ENCODE measurements around the gene MAGEA9B.
"Not testable (repeated sequence)": the region's sequence is repeated elsewhere in the genome, so short reads cannot be mapped to it uniquely, and the experiment has no call there.

MAGEA9B gene, protein sequence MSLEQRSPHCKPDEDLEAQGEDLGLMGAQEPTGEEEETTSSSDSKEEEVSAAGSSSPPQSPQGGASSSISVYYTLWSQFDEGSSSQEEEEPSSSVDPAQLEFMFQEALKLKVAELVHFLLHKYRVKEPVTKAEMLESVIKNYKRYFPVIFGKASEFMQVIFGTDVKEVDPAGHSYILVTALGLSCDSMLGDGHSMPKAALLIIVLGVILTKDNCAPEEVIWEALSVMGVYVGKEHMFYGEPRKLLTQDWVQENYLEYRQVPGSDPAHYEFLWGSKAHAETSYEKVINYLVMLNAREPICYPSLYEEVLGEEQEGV
- 0 reads per million in 2 donors for total RNA-seq

GRCh38 chrX:149587359-149587758 is at the start of gene MAGEA9B:
Gene MAGEA9B, minus strand, starts transcription at chrX:149587459. Its CDS starts 4,280 bp downstream, at chrX:149583179.
- DNase-seq, result not testable (repeated sequence)

- no peak for DNase-seq
These were observed 46.3 kb upstream of the MAGEA9B start for GRCh38 chrX:149633511-149633910.

GRCh38 chrX:149631234-149632165 is 44.2 kb upstream of the MAGEA9B start, which contains the start of gene TMEM185A:
Gene TMEM185A, minus strand, starts transcription at chrX:149631792. Its CDS starts 212 bp downstream, at chrX:149631580.
- DNase-seq, result peak; percentile 51 to 83 (median 67)

- no peak for DNase-seq
These were observed 43.5 kb upstream of the MAGEA9B start for GRCh38 chrX:149630681-149631233.

- DNase-seq, result no peak
These were observed 42.6 kb upstream of the MAGEA9B start for GRCh38 chrX:149629730-149630387.

- DNase-seq, result no peak
These were observed 41.5 kb upstream of the MAGEA9B start for GRCh38 chrX:149628768-149629167.

- no peak for DNase-seq
These were observed 41.0 kb upstream of the MAGEA9B start for GRCh38 chrX:149628280-149628679.

- not testable (repeated sequence) for DNase-seq
These were observed 39.6 kb upstream of the MAGEA9B start for GRCh38 chrX:149626829-149627228.

DNA sequence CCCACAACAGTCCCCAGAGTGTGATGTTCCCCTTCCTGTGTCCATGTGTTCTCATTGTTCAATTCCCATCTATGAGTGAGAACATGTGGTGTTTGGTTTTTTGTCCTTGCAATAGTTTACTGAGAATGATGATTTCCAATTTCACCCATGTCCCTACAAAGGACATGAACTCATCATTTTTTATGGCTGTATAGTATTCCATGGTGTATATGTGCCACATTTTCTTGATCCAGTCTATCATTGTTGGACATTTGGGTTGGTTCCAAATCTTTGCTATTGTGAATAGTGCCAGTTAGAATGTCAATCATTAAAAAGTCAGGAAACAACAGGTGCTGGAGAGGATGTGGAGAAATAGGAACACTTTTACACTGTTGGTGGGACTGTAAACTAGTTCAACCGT is 32.4 kb upstream of the MAGEA9B start:
- not testable (repeated sequence) for DNase-seq

DNA sequence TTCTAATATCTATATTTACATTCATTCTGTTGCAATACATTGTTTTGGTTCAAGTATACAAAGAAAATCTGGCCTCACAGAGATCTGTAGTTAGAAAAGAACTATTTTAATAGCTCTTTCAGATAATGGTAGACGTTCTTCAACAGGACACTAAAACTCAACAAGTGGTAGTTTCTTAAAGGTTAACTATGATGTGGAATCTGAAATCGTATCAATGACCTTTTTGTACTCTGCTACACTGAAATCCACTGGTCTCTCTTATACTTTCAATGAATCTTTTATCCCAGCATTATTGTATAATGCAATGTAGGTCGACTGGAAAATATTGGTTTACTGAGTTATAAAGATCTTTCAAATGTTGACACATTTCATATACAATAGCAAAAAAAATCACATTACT is 31.6 kb upstream of the MAGEA9B start:
- no peak for DNase-seq

DNA sequence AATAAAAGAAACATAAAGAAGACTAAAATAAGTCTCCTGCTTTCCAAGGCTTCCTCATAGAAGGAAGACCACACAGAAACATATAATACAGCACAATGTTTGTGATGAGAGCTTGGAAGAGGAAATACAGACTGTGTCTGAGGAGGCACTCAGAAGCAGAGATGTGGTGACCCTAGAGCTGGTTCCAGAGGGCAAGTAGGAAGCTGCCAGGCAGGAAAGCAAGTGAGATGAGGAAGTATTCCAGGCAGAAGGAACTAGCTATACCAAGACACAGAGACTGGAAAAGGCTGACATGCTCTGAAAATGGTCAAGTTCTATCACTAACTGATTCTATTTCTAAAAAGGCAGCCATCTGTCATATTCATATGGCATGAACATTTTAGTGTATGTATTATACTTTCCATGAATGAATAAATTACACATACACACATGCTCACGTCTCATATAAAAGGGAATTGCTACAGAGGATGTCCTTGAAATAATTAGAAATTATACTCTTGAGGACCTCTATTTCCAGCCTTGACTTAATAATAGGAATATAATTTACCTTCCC is 24.4 kb upstream of the MAGEA9B start:
- DNase-seq, result no peak

DNA sequence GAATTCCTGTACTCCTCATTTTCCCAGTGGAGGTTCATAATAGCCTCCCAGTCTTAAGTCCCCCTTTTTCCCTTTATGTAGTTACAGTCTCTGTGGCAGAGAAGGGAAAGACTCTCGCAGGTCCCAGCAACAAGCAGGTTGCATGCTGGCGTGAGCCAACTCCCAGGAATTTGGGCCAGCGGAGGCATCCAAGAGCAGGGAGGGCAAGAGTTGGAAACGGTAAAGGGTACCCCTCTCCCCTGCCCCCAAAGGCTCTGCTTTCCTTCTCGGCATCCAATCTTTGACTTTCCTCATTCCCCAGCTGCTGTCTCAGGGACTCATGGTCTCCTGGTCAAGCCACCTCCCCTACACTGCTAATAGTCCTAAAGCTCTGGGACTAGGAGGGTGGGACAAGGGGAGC is 23.3 kb upstream of the MAGEA9B start:
- DNase-seq, result no peak

DNA sequence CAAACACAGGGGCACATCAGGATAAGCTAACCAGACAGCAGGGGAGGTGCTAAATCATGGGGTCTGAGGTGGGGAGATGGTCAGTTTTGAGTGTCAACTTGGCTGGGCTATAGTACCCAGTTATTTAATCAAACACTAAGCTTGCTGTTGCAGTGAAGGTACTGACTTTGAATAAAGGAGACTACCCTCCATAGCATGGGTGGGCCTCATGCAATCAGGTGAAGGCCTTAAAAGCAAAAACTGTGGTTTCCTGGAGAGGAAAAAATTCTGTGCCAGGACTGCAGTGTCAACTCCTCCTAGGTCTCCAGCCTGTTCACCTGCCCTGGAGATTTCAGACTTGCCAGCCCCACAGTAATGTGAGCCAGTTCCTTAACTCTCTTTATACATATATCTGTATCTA is 20.4 kb upstream of the MAGEA9B start:
- no peak for DNase-seq

GRCh38 chrX:149605248-149605885 is 18.1 kb upstream of the MAGEA9B start:
- DNase-seq, result not testable (repeated sequence)

DNA sequence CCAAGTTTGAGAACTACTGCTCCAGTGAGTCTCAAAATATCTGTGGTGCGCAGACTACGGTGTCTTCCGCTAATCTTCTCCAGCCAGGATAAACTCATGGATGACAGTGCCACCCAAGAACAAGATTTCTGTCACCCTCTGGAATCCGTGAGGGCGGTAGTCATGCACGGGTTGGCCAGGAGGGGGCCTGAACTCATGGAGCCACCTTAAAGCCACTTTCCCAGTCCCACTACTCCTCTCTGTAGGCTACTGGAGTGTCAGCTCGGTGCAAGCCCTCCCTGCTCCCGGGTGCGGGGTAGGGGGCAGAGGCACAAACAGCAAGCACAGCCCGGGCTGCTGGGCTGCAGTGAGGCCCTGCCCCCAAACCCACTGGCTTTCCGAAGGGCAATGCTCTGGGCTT is 11.3 kb upstream of the MAGEA9B start:
- not testable (repeated sequence) for DNase-seq

GRCh38 chrX:149595943-149596342 is 8.7 kb upstream of the MAGEA9B start:
- DNase-seq, result not testable (repeated sequence)

- not testable (repeated sequence) for DNase-seq
These were observed 8.0 kb upstream of the MAGEA9B start, which contains the start of gene HSFX2 for GRCh38 chrX:149595214-149595613. Gene HSFX2, minus strand, starts transcription at chrX:149595314. Its CDS starts 614 bp downstream, at chrX:149594700.

DNA sequence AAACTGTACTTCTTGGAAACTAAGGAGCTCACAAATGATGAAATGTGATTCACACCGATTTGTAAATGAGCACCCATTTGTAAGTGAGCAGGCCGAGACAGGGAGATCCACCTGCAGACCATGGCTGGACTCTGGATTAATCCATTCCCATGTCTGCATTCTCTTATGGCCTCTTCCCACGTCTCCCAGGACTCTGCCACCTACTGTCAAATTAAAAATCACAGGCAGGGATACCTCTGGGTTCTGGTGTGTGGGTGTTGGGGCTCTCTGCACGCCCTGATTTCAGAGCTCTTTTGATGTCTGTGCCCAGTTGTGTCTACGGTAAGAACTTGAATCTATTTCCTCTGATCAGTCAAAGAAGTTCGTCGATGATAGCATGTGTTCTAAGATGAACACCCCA is 3.7 kb upstream of the MAGEA9B start:
- not testable (repeated sequence) for DNase-seq

- not testable (repeated sequence) for DNase-seq
These were observed 1.6 kb downstream of the MAGEA9B start for GRCh38 chrX:149585631-149586030.

DNA sequence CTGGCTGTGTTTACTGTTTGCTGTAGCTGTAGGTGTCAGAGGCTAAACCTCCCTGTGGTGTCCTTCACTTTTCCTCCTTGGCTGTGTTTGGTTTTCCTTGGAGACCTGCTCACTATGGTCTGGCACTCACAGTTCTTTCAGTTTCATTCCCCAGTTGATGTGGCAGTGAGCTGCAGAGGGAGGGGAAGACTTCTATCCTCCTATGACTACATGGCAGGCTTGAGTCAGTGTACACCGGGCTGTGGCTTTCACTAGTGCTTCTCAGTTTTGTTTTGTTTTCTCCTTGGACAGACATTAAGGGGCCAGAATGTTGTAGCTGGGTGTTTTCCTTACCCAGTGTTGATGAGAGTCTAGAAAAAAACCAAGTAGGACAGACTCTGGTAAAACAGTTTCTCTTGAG is 13.8 kb downstream of the MAGEA9B start:
- not testable (repeated sequence) for DNase-seq

- DNase-seq, result no peak
These were observed 14.5 kb downstream of the MAGEA9B start for GRCh38 chrX:149572743-149573142.

GRCh38 chrX:149571770-149572169 is 15.5 kb downstream of the MAGEA9B start:
- no peak for DNase-seq

Measured in T-helper 2 cell (primary cell).